T-helper 2 cell treated with Interferon-gamma antibody and Interleukin-4, amounts not matched to agents 100 ng/mL and 5 ng/mL, for 36 hours (primary cell): Measurements from ENCODE around the gene MON1A. TPM values are rescaled to one million over a fixed set of nuclear protein-coding genes. Genes with fewer than 3 reads are reported as not detected.

Experiments
- intact Hi-C: fragments of 100-400 bp; cut with micrococcal nuclease; formaldehyde crosslinking; loops from one replicate; pipeline ENCODE4 v1.15.1; 2023
- total RNA-seq: library from RNA; stranded (reverse); gene quantifications from 2 replicates; pipeline ENCODE4 v1.2.3, GENCODE V29; 2022

MON1A gene
- total RNA-seq, 1 donor from 2014 or later = 13.5 TPM

GRCh38 chr3:49896345-49896744, 33.3 kb downstream of the MON1A start:
- intact Hi-C loops = no loop called here

- intact Hi-C loops = no loop called here
Measured at GRCh38 chr3:49895791-49896190, 33.8 kb downstream of the MON1A start.

- intact Hi-C loops = no loop called here
Measured at GRCh38 chr3:49889296-49889695, 40.3 kb downstream of the MON1A start.

- intact Hi-C loops = no loop called here
Measured at GRCh38 chr3:49886922-49887265, 42.7 kb downstream of the MON1A start.

GRCh38 chr3:49883998-49884397, 45.6 kb downstream of the MON1A start:
- intact Hi-C loops = no loop called here

GRCh38 chr3:49882166-49882565, 47.4 kb downstream of the MON1A start:
- intact Hi-C loops = no loop called here

- intact Hi-C loops = no loop called here
Measured at GRCh38 chr3:49880581-49881315, 48.9 kb downstream of the MON1A start.

GRCh38 chr3:49879721-49880120, 49.9 kb downstream of the MON1A start:
- intact Hi-C loops = no loop called here

GRCh38 chr3:49878686-49879085, 50.9 kb downstream of the MON1A start:
- intact Hi-C loops = no loop called here

- intact Hi-C loops = no loop called here
Measured at GRCh38 chr3:49877716-49878115, 51.9 kb downstream of the MON1A start.

- intact Hi-C loops = no loop called here
Measured at GRCh38 chr3:49876567-49876966, 53.0 kb downstream of the MON1A start.

GRCh38 chr3:49873623-49874022, 56.0 kb downstream of the MON1A start:
- intact Hi-C loops = no loop called here

- intact Hi-C loops = no loop called here
Measured at GRCh38 chr3:49872801-49873281, 56.8 kb downstream of the MON1A start.

GRCh38 chr3:49871531-49872153, 58.0 kb downstream of the MON1A start:
- intact Hi-C loops = no loop called here

GRCh38 chr3:49869525-49870126, 60.0 kb downstream of the MON1A start, which contains the start of gene CAMKV:
TSS of gene CAMKV (minus strand) at chr3:49869906. CDS start at chr3:49862388, 7,518 bp downstream.
- intact Hi-C loops = no loop called here

GRCh38 chr3:49868862-49869466, 60.6 kb downstream of the MON1A start:
- intact Hi-C loops = no loop called here

- intact Hi-C loops = no loop called here
Measured at GRCh38 chr3:49867871-49868321, 61.7 kb downstream of the MON1A start.

- intact Hi-C loops = no loop called here
Measured at GRCh38 chr3:49867400-49867799, 62.2 kb downstream of the MON1A start.

- intact Hi-C loops = no loop called here
Measured at GRCh38 chr3:49865198-49865784, 64.3 kb downstream of the MON1A start.

- intact Hi-C loops = no loop called here
Measured at GRCh38 chr3:49864505-49864904, 65.1 kb downstream of the MON1A start.

- intact Hi-C loops = loop anchor here (5.0 kb wide), 1 partner anchor 72 kb away; the partner anchor contains the start of gene IP6K1
Measured at GRCh38 chr3:49859576-49860305, 69.9 kb downstream of the MON1A start.
